ENCODE measurements around the gene C2. TPM values are rescaled to one million over a fixed set of nuclear protein-coding genes. Genes with fewer than 3 reads are reported as not detected.

The C2 gene
- total RNA-seq, 3 donors from 2014 or later: 5.5 to 33.7 (median 17.9) TPM

GRCh38 chr6:31965700-31966099 is 38.2 kb downstream of the C2 start:
- no peak for DNase-seq
- peaks cover 9% of the 10 kb centered on the region for H3K36me3 ChIP-seq (ENCODE audit: low read depth)
- H3K9me3 ChIP-seq: no peaks in the 10 kb centered on the region
- H3K4me3 ChIP-seq: no peak overlapping the region
- intact Hi-C loops (cut with DNase I, micrococcal nuclease): no loop called here
- no peak for ATAC-seq
- peaks cover under 1% of the 10 kb centered on the region for H3K4me1 ChIP-seq (ENCODE audit: low read depth)
- no peak for TF ChIP-seq CTCF (IDR thresholded peaks at IDR 0.05)

- DNase-seq (no peak), ATAC-seq (no peak)
- no peak for TF ChIP-seq CTCF (IDR thresholded peaks at IDR 0.05)
- Histone ChIP-seq H3K9me3 (no peaks in the 10 kb centered on the region), H3K36me3 (ENCODE audit: low read depth) (peaks cover 9% of the 10 kb centered on the region), H3K4me3 (no peak overlapping the region), H3K4me1 (ENCODE audit: low read depth) (peaks cover 9% of the 10 kb centered on the region)
- intact Hi-C loops (cut with DNase I, micrococcal nuclease): no loop called here
Observed at GRCh38 chr6:31966506-31966905, 39.0 kb downstream of the C2 start.

- no peak for TF ChIP-seq CTCF (IDR thresholded peaks at IDR 0.05)
- peaks cover 9% of the 10 kb centered on the region for H3K4me1 ChIP-seq (ENCODE audit: low read depth)
- H3K9me3 ChIP-seq: no peaks in the 10 kb centered on the region
- DNase-seq (no peak), ATAC-seq (no peak)
- intact Hi-C loops (cut with DNase I, micrococcal nuclease): no loop called here
- no peak overlapping the region for H3K4me3 ChIP-seq
- peaks cover 9% of the 10 kb centered on the region for H3K36me3 ChIP-seq (ENCODE audit: low read depth)
Observed at GRCh38 chr6:31966997-31967925, 39.7 kb downstream of the C2 start.

GRCh38 chr6:31967926-31968320 is 40.4 kb downstream of the C2 start:
- no peak for TF ChIP-seq CTCF (IDR thresholded peaks at IDR 0.05)
- Histone ChIP-seq H3K4me1 (ENCODE audit: low read depth) (peaks cover 13% of the 10 kb centered on the region), H3K9me3 (no peaks in the 10 kb centered on the region), H3K36me3 (ENCODE audit: low read depth) (peaks cover 9% of the 10 kb centered on the region), H3K4me3 (no peak overlapping the region)
- no peak for DNase-seq
- ATAC-seq: no peak
- intact Hi-C loops (cut with DNase I, micrococcal nuclease): no loop called here

GRCh38 chr6:31968326-31968725 is 40.8 kb downstream of the C2 start:
- H3K9me3 ChIP-seq: no peaks in the 10 kb centered on the region
- peaks cover 17% of the 10 kb centered on the region for H3K4me1 ChIP-seq (ENCODE audit: low read depth)
- ATAC-seq: no peak
- no peak for TF ChIP-seq CTCF (IDR thresholded peaks at IDR 0.05)
- intact Hi-C loops (cut with DNase I, micrococcal nuclease): no loop called here
- DNase-seq: no peak
- no peak overlapping the region for H3K4me3 ChIP-seq
- peaks cover 9% of the 10 kb centered on the region for H3K36me3 ChIP-seq (ENCODE audit: low read depth)
